GM12864 (cell line): ENCODE measurements around the gene CFAP299.
"Not testable (repeated sequence)": the region's sequence is repeated elsewhere in the genome, so short reads cannot be mapped to it uniquely, and the experiment has no call there.

Experiments used
- DNase-seq: peaks from one replicate; pipeline ENCODE4 v3.0.0-alpha.2; 2011; ENCODE audit warnings: low read depth
- H3K4me3 ChIP-seq: 2 replicates; pipeline ENCODE4 v1.5.1; 2011; ENCODE audit warnings: mild to moderate bottlenecking, low read depth, low read length, control low read depth
- TF ChIP-seq, protein P1 (sequence below): IDR thresholded peaks from 2 replicates; pipeline ENCODE4 v1.5.1; 2011; ENCODE audit warnings: low read depth, mild to moderate bottlenecking, moderate library complexity, low read length, control low read depth, inconsistent platforms; ENCODE audit errors: missing control alignments

CFAP299 gene

GRCh38 chr4:80614319-80614718 is 278.8 kb downstream of the CFAP299 start:
- TF ChIP-seq, protein P1, sequence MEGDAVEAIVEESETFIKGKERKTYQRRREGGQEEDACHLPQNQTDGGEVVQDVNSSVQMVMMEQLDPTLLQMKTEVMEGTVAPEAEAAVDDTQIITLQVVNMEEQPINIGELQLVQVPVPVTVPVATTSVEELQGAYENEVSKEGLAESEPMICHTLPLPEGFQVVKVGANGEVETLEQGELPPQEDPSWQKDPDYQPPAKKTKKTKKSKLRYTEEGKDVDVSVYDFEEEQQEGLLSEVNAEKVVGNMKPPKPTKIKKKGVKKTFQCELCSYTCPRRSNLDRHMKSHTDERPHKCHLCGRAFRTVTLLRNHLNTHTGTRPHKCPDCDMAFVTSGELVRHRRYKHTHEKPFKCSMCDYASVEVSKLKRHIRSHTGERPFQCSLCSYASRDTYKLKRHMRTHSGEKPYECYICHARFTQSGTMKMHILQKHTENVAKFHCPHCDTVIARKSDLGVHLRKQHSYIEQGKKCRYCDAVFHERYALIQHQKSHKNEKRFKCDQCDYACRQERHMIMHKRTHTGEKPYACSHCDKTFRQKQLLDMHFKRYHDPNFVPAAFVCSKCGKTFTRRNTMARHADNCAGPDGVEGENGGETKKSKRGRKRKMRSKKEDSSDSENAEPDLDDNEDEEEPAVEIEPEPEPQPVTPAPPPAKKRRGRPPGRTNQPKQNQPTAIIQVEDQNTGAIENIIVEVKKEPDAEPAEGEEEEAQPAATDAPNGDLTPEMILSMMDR, result no peak
- no peak overlapping the region for H3K4me3 ChIP-seq
- no peak for DNase-seq

DNA sequence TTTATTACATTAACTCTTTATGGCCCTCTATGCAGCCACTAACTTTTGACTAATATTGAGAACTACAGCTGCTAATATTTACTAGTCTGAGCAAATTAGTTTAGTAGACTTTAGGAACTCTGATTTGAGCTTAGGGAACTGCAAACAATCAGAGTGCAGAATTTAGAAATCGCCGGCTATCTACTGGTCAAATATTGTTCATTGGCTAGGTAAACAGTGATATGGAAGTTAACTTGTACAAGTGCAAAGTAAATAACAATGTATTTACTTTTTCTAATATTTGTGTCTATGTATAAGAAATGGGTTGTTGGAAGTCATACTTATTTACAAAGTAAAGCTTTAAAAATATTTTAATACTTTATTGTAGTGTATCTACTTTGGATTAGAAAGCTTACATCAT is 279.6 kb downstream of the CFAP299 start:
- no peak for DNase-seq
- no peak overlapping the region for H3K4me3 ChIP-seq
- TF ChIP-seq, protein P1, result no peak

DNA sequence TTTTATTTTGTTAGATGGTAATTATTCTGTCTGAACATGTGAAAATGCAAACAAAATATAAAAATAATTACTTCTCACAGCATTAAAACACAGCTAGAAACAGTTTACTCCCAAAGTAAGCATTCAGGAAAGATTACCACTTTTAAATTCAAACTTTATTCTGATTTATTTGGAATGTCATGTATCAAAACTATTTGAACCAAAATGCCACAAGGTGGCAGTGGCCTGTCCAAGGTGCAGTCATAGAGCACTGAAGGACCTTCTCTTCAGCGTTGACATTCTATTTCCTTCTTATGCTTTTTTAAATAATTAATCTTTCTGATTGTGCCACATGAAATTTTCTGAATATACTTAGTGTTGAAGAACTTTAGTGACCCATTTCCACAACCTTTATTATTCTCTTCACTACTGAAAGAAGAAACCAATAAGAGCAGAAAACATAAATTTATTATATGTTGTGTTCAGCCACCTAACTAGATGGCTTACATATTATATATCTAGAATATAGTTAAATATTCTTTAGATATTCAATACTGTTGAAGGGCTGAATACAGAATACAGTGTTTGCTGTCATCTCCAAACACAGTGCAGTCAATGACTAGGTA is 283.6 kb downstream of the CFAP299 start:
- no peak overlapping the region for H3K4me3 ChIP-seq

GRCh38 chr4:80631861-80632260 is 296.3 kb downstream of the CFAP299 start:
- TF ChIP-seq, protein P1, result no peak
- H3K4me3 ChIP-seq, result no peak overlapping the region
- no peak for DNase-seq

More for the DNA sequence above, 283.6 kb downstream of the CFAP299 start:
- no peak for DNase-seq
- TF ChIP-seq, protein P1, result peak; percentile 21

DNA sequence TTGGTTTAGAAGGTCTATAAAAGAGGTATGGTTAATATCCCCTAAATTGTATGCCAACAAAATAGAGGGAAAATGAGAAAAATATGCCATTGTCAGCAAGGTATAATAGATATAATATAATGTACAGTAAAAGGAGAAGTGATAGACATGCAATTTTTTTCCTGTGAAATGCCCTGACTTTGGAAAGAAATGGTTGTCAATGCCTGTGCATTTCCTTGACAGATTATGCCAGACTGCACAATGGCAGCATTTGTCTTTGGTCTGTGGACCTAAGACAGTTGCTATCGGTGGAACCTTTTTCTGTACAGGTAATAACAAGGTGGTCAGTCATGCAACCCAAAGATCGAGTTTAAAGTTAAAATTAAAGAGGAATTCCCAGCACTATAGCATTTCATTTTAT is 301.7 kb downstream of the CFAP299 start:
- TF ChIP-seq, protein P1, result no peak
- H3K4me3 ChIP-seq, result no peak overlapping the region
- DNase-seq, result no peak

DNA sequence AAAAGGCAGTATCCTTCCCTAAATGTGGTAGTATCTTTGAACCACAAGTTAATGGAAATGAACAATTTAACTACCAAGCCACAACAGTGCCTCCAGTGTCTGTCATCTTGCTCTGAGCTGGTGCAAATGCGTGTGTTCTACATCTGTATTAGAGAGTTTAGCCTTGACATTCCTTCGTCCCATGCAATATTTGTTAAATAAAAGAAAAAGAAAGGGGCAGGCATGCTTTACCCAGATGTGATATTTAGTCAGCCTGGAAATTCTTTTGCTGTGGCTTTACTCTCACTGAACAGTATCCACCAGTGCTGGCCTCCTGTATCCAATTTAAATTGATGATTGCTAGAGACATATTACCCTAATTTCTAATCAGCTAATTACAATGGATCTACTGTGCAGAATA is 310.5 kb downstream of the CFAP299 start:
- H3K4me3 ChIP-seq, result no peak overlapping the region
- no peak for DNase-seq
- TF ChIP-seq, protein P1, result no peak

- TF ChIP-seq, protein P1, result no peak
Observed at GRCh38 chr4:80655662-80656061, 320.1 kb downstream of the CFAP299 start.

GRCh38 chr4:80670118-80670517 is 334.6 kb downstream of the CFAP299 start:
- not testable (repeated sequence) for H3K4me3 ChIP-seq, DNase-seq

More at GRCh38 chr4:80655662-80656061, 320.1 kb downstream of the CFAP299 start:
- no peak for DNase-seq
- no peak overlapping the region for H3K4me3 ChIP-seq
